HEK293 (cell line): ENCODE data around the gene CTNNBL1.

Experiments
- ATF2 ChIP-seq: fragments of 450-650 bp; formaldehyde crosslinking; IDR thresholded peaks from 2 replicates; pipeline ENCODE4 v1.5.1; 2016; ENCODE audit warnings: missing biosample characterization, missing genetic modification characterization, low read depth
- CTCF ChIP-seq: fragments of 450-650 bp; formaldehyde crosslinking; IDR thresholded peaks from 2 replicates; pipeline ENCODE4 v1.5.1; 2016; ENCODE audit warnings: missing biosample characterization, missing genetic modification characterization
- HOXC10 ChIP-seq: sonication (generic); formaldehyde crosslinking; IDR thresholded peaks from 2 replicates; pipeline ENCODE4 v1.8.1; 2023; ENCODE audit warnings: mild to moderate bottlenecking, missing genetic modification reagents
- MYNN ChIP-seq: fragments of 450-650 bp; formaldehyde crosslinking; IDR thresholded peaks from 2 replicates; pipeline ENCODE4 v1.5.1; 2016; ENCODE audit warnings: missing biosample characterization, missing genetic modification characterization, borderline replicate concordance
- ZBTB21 ChIP-seq: fragments of 450-650 bp; formaldehyde crosslinking; IDR thresholded peaks from 2 replicates; pipeline ENCODE4 v1.5.1; 2017; ENCODE audit warnings: missing biosample characterization, missing genetic modification characterization
- ZNF416 ChIP-seq: fragments of 450-650 bp; formaldehyde crosslinking; IDR thresholded peaks from 2 replicates; pipeline ENCODE4 v1.5.1; 2016; ENCODE audit warnings: missing biosample characterization, missing genetic modification characterization
- ZNF449 ChIP-seq: fragments of 450-650 bp; formaldehyde crosslinking; IDR thresholded peaks from 2 replicates; pipeline ENCODE4 v1.5.1; 2017; ENCODE audit warnings: missing biosample characterization, mild to moderate bottlenecking, missing genetic modification characterization, moderate library complexity
- ZNF629 ChIP-seq: fragments of 450-650 bp; formaldehyde crosslinking; IDR thresholded peaks from 2 replicates; pipeline ENCODE4 v1.5.1; 2017; ENCODE audit warnings: missing biosample characterization, missing genetic modification characterization

- TF ChIP-seq CTCF (no peak), HOXC10 (CRISPR knock-in tag) (no peak), ZBTB21 (no peak), ZNF449 (no peak), ATF2 (no peak), MYNN (tag by site-specific recombination) (no peak), ZNF416 (no peak), ZNF629 (tag by site-specific recombination) (no peak)
Measured at GRCh38 chr20:37915800-37916570, 222.2 kb downstream of the CTNNBL1 start.
